HCEC 1CT (cell line): ENCODE measurements around the gene STAM.
"Not testable (repeated sequence)": the region's sequence is repeated elsewhere in the genome, so short reads cannot be mapped to it uniquely, and the experiment has no call there.

Source experiments
- DNase-seq: peaks from one replicate; pipeline ENCODE4 v3.0.0-alpha.2; 2017

Gene STAM

DNA sequence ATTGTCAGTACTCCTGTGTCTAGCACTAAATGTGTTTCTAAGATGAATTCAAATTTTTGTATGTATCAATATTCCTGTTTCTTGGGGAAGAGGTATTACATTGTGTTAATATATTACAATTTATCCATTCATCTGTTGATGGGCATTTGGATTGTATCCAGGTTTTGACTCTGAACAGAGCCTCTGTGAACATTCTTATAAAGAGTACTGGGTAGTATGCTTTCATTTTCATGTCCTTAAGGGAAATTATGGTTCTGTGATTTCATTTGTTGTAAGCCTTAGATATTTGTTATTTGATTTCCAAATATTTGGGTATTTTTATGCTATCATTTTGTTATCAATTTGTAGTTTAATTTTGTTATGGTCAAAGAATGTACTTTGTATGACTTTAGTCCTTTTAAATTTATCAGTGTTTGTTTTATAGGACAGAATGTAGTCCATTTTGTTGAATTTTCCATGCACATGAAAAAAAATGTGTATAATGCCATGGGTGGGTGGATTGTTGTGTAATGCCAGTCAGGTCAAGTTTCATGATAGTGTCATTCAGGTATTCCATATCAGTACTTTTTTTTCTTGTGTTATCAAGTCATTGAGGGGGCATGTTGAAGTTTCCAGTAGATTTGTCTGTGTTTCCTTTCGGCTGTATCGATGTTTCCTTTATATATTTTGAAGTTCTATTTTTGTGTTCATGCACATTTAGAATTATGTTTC is 38.4 kb downstream of the STAM start:
- DNase-seq: no peak

DNA sequence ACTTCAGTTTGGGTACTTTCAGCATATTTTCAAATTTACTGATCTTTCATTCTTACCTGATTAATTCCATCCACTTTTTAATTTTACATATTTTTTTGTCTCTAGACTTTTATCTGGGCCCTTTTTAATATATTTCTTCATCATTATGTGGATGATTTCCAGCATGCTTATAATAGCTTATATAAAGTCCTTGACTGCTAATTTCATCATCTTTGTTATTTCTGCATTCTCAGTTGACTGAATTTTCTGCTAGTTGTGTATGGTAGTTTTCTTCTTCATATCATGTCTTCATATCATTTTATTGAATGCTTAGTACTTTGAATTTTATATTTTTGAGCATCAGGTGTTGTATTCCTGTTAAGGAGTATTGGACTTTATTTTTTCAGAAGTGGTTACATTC is 39.6 kb downstream of the STAM start:
- no peak for DNase-seq

DNA sequence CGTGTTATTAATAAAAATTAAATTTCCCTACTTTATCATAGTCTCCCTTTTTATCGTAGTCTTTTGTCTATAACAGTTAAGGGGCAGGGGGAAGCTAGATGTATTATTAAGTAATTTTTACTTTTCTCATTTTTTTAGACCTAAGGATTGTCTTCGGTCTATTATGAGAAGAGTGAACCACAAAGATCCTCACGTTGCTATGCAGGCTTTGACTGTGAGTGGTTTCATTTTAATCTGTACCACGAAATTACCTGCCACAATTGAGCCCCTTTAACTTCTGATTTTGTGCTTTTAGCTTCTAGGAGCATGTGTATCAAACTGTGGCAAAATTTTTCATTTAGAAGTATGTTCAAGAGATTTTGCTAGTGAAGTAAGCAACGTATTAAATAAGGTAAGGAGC is 40.6 kb downstream of the STAM start:
- no peak for DNase-seq

DNA sequence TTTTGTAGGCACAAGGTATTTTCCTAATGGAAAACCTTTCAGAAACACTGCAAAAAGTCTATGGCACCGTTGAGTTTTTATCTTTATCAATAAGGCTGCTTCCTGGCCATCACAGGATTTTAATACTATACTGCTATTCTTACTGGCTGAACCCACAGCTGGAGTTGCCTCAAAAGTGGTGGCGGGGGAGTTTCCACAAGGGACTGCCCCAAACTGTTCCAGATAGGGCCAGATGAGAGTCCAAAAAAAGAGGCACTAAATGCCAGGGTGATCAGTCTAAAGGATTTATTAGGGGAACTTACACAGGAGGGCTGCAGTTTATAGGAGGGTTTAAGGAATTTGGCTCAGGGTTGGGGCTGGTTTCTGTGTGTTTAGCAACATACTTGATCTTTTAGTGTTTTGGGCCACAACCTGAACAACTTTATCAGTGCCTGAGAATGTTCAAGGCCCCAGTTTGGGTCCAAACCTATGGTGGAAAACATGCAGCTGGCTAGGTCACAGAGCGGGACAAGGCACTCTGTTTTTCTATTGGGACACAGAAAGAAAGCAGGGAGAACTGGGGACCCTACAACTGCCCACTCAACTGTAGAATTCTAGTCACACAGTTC is 41.4 kb downstream of the STAM start:
- DNase-seq: no peak

DNA sequence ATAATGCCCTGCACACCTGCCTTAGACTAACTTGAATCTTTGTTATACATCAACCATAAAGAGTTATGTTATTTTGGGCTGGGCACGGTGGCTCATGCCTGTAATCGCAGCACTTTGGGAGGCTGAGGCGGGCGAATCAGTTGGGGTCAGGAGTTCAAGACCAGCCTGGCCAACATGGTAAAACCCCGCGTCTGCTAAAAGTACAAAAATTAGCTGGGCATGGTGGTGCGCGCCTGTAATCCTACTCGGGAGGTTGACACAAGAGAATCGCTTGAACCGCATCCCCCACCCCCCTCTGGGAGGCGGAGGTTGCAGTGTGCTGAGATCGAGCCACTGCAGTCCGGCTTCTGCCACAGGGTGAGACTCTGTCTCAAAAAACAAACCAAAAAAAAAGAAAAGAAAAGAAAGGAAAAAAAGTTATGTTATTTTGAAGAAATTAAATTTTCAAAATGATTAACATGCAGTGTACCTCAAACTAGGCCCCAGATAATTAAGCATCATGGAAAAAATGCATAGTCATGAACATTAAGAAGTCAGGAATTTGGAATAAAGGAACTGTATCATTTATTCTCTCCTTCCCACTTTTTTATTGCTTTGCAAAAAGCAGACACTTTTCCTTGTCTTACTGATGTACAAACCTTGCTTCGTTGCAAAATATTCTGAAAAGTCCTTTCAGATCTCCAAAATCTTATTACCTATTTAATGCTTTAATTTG is 43.3 kb downstream of the STAM start:
- no peak for DNase-seq

DNA sequence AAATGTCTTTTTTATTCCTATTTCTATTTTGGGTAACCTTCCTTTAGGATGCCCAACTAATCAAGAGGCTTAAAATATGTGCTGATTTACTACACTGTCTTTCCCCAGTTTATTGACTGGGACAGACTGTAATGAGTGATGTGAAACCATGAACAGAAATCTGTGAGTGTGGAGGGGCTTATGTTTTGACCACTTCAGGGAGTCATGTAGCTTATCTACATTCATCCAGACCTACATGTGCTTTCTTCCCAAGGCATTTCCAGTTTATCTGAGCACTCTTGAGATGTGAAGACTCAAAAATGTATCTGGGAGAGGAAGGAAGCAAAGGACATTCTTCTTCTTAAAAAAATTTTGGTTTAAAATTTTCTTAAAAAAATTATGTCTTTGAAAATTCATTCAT is 45.2 kb downstream of the STAM start:
- DNase-seq: no peak

DNA sequence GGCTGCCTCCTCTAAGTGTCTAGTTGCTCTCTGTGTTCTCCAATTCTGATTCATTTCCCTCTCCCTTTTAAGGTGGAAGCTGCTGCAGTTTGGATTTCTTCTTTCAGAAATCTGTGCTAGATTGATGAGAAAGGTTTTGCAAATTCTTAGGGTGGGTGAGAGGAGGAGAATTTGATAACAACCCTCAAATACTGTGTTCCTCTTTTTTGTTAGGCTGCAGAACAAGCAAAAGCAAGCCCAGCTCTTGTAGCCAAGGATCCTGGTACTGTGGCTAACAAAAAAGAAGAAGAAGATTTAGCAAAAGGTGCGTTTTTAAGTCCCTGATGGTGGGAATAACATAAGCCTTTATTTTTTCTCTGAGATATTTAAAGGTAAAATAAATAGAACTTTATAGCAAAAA is 49.1 kb downstream of the STAM start:
- no peak for DNase-seq

DNA sequence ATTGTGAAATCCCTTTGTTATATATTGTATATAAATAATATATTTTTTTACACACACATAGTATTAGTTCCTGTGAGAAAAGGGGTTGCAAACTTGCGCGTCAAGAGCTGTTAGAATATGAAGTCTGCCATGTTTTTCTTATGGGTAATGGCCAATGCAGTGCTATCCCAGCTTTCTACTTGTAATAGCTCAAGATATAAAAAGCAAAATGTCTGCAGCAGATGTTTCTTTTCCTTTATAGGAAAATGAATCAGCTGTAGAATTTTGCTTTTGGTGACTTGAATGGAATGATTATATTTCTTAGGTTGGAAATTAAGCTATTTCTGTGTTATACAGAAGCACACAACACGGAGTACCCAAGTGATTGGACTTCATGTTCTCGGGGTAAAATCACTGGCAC is 54.7 kb downstream of the STAM start:
- DNase-seq: no peak

DNA sequence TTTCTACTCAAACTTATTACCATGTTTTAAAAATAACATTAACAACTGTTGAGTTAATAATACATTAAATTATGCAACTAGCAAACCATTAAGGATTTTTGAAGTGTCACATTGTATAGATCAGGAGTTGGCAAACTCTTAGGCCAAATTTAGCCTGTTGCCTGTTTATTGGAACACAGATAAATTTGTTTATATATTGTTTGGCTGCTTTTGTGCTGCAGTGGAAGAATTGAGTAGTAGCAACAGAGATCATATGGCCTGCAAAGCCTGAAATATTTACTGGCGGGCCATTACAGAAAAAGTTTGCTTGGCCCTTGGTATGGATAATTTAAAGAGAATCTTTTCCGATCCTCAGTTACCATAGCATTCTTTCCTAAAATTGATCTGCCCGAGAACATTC is 57.4 kb downstream of the STAM start:
- DNase-seq: no peak

DNA sequence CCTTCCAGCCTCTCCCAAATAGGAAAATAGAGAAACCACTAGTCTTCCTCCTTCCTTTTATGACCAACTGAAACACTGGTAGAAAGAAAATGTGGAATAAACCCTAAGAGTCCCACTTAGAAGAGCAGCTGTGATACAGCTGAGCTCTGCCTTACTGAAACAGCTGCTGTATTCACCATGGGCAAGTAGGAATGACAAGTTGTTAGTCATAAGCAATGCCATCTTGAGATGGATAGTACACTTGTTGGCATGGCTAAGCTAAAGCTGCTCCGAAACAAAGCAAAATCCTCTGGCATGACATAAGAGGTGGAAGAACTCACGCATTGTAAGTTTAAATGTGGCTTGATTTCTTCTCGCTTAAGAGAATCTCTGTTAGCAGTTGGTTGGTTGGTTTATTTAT is 59.8 kb downstream of the STAM start:
- DNase-seq: no peak

DNA sequence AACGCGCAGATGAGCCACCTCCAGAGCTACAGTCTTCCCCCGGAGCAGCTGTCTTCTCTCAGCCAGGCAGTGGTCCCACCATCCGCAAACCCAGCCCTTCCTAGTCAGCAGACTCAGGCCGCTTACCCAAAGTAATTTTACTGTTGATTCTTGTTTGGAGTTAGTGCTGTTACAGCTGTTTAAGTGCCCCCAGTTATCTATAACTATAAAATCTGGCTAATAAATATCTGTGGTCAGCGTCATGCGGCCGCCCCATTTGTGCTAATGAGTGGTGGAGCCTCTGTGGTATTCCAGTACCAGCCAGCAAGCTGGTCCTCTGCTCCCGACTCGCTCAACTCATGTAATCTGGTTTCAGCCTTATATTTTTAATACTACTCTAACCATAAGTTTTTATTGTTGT is 64.9 kb downstream of the STAM start:
- DNase-seq: no peak

DNA sequence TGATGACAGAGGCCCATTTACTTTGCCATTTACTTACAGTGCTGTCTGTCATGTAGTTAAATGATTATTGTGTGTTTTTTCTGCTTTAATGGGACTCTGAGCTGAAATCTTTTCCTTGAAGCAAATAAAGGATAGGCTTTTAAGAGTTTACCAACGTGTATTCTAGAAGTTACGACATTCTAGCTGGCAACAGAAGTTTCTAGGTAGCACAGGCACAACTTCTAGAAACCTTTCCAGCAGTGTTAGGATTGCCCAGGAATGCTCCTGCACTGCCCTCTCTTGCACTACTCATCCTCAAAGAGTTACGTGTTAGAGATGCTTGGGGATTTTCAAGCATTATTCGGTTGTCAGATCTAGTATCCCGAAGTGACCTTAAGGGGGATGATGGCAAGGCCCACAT is 65.5 kb downstream of the STAM start:
- no peak for DNase-seq

DNA sequence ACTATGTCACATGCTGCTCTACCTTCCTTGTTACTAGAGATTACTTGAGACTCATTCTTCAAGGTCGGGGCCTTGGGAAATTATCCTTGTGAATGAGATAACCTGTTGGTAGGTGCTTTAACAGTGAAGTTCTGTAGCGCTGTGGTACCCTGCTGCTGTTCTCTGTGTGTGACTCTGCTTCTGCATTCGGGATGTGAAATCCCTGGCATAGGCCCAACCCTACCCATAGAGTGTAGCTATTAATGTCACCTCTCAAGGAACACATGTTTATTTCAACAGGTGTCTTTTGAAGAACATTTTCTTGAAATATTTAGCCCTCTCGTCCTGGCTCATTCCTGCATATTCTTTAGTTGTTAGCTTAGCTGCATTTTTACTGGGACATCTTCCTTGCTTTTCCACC is 66.2 kb downstream of the STAM start:
- no peak for DNase-seq

DNA sequence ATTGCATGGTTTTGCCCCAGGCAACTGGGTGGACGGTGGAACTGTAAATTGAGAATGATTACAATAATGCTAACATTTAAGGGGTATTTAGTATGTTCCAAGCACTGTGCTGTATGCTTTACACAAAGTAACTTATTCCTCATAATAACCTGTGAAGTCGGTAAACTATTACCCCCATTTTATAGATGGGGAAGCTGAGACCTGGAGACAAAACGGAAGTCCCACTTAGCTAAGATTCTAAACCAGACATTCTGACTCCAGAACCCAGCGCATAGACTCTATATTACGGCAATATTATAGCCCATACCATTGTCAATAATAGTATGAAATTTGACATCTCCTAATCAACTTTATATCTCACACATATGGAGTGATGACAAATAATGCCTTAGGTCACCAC is 68.1 kb downstream of the STAM start:
- no peak for DNase-seq

DNA sequence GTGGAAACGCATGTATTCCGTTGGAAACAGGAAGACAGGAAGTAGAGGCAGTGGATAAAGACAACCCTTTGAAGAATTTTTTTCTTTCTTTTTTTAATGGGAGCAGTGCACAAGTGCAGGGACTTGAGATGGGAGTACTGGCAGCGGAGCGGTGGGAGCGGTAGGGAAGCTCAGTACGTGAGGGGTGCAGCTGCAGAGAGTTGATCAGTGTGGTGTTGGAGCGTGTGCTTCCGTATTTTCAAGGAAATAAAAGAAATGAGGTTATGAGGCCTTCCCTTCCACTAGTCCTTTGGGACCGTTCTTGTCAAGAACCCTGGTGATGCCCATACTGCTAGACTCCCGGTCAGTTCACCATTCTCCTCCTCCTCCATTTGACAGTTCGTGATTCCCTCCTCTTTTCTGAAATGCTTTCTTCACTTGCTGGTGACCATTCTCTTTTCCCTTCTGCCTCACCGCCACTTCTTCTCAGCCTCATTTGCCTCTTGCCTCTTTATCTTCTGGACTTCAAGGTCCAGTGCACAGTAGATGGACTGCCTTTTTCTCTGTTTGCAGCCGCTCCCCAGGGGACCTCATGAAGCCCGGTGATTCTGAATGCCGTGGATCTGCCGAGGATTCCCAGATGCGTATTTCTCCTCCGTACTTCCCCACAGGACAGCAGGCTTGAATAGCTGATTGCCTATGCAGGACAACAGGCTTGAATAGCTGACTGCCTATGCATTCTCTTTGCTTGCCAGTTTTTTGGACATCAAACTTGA is 68.9 kb downstream of the STAM start:
- no peak for DNase-seq

DNA sequence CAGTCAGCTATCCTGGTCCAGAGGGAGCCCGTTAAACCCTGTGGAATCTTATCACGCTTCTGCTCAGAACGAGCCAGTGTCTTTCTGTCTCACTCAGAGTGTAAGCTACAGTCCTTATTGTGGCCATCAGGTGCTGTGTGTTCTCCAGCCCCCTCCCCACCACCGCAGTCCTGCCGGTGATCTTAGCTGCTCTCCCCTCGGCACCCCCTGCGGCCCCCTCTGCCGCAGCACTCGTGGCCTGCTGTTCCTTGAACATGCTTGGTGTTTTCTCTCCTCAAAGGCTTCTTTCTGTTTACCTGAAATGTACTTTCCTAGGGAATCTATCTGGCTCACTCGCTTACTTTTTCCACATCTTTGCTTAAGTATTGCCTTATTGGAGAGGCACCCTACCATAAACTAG is 69.8 kb downstream of the STAM start:
- no peak for DNase-seq

DNA sequence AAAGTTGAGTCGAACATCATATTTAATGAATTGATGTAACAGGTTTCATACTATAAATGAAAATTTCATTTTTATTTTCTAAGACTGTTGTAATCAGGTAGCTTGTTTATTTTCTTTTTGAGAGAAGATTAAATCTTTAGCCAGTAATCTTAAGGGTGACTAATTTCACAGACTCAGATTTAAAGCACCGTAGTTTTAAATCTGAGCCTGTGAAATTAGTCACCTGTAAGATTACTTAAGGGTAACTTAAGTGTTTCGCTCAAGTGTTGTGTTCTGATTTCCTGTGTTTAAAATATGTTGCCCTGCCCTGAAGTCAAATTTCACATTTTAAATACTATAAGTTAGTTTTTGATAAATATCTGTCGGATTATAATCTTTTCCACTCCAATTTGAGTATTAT is 72.2 kb downstream of the STAM start:
- no peak for DNase-seq

DNA sequence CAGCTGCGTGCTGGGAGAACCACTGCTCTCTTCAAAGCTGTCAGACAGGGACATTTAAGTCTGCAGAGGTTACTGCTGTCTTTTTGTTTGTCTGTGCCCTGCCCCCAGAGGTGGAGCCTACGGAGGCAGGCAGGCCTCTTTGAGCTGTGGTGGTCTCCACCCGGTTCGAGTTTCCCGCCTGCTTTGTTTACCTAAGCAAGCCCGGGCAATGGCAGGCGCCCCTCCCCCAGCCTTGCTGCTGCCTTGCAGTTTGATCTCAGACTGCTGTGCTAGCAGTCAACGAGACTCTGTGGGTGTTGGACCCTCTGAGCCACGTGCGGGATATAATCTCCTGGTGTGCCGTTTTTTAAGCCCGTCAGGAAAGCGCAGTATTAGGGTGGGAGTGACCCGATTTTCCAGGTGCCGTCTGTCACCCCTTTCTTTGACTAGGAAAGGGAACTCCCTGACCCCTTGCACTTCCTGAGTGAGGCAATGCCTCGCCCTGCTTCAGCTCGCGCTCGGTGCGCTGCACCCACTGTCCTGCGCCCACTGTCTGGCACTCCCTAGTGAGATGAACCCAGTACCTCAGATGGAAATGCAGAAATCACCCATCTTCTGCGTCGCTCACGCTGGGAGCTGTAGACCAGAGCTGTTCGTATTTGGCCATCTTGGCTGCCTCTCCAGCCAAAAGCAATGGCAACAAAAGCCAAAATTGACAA is 78.5 kb downstream of the STAM start:
- DNase-seq: not testable (repeated sequence)

DNA sequence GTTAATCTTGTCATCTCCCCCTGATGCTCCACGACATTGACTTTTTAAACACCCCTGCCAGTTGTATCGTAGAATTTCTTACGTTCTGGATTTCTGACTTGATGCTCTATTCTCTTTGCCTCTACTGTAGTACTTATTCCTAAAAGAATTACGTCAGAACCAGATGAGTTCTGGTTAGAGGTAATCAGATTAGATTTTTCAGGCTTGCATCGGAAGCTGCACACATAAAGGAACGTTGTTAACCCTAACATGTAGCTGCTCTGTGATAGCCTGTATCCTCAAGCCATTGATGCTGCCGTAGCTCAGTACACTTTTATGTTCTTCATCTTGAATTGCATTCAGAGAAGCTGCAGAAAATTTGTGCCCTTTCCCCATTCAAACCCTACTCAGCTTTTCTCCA is 81.8 kb downstream of the STAM start:
- DNase-seq: no peak

DNA sequence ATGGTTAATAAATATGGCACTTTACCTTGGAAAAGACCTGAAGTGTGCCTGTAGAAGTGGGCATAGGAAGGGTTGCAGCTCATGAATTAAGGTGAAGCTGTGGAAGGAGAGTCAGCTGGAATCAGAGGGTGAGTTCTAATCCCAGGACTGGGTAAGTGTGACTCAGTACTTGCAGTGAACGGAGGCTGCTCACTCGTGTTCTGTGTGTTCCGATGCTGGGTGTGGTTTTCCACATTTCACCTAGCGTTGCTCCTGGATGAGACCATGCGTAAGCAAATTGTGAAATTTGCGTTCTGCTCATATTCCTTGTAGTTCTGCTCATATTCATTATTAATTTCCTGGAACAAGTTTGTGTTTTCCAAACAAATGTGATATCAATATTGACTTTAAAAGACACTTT is 85.7 kb downstream of the STAM start:
- no peak for DNase-seq

DNA sequence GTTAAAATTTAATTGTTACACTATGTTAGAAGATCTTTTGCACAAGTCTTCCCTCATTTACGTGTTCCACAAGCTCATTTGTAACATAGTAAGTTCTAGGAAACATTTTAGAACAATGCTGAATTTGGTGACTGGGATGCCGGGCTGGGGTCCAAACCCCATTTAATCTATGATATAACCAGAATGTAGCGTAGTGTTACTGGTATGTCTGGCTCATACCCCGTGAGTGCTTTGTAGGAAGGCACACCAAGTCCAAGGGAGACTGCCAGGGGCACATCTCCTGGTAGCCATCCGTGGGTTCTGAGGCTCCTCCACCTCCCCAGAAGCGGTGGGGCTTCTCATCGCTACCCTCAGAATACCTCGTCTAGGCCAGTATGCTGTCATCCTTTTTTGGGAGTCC is 86.7 kb downstream of the STAM start:
- DNase-seq: no peak

DNA sequence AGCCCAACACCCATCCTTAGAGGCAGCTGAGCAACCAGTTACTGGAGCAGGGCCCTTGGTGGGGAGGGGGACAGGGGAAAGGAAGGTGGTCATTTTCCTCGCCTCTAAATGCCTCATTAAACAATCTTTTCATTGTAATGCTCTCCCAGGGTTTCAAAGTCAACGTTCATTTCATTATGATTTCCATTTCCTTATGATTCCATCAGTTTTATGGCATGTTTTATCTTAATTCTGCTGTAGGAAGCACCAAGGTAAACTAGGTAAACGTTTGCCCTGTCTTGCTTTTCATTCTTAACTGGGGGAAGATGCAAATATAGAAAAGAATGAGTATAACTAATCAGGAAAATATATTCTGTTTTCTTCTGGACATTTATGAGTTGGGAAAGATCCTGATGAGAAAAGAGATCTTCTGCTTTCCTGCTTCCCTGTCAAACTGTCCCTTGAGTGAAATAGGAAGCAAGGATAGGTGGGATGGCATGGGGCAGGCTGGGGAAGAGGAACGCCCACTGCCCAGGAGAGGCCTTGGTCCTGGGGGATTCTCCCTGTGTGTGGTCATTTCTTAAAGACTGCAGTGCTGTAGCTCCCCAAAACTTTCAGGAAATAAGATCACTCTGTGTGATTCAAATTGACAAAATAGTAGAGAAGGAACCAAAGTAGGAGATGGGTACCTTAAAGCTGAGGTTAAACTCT is 87.5 kb downstream of the STAM start:
- no peak for DNase-seq

DNA sequence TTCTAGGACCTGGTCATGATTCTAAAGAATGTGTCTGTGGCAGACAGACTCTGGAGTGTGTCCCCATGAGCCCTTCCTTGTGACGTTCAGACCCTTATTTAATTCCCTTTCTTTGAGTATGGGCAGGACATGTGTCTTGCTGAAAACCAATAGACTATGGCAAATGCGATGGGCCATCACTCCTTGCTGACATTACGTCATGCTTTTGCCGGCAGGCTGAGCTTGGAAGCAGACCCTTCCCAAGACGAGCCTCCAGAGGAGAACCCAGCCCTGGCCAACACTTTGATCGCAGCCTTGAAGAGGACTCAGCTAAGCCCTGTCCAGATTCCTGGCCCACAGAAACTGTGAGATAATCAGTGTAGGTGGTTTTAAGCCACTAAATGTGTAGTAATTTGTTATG is 89.7 kb downstream of the STAM start:
- DNase-seq: no peak
